Sigmoid colon (tissue), 7 donors: Measurements from ENCODE around the gene FOXN1. TPM values are rescaled to one million over a fixed set of nuclear protein-coding genes. Genes with fewer than 3 reads are reported as not detected.

ENCODE experiments used
- DNase-seq: peaks from one replicate; pipeline ENCODE4 v3.0.0-alpha.2; 2019
- H3K27ac ChIP-seq, 4 donors: fragments of 200-600 bp; sonication (generic); one replicate each; pipeline ENCODE4 v1.5.1; 2016 to 2019; ENCODE audit warnings: mild to moderate bottlenecking in 1 of 4
- H3K27me3 ChIP-seq, 3 donors: fragments of 200-600 bp; sonication (generic); one replicate each; pipeline ENCODE4 v1.5.1; 2019; ENCODE audit warnings: mild to moderate bottlenecking in 1 of 3
- H3K36me3 ChIP-seq, 4 donors: fragments of 200-600 bp; sonication (generic); one replicate each; pipeline ENCODE4 v1.5.1; 2016 to 2019
- H3K4me1 ChIP-seq, 4 donors: fragments of 200-600 bp; sonication (generic); one replicate each; pipeline ENCODE4 v1.5.1; 2017 to 2019
- H3K4me3 ChIP-seq, 4 donors: fragments of 200-600 bp; sonication (generic); one replicate each; pipeline ENCODE4 v1.5.1; 2017 to 2019; ENCODE audit warnings: mild to moderate bottlenecking in 2 of 4, moderate library complexity in 1 of 4
- H3K9me3 ChIP-seq, 4 donors: fragments of 200-600 bp in 3 of 4; sonication (generic) in 3 of 4; one replicate each; pipeline versions ENCODE4 v1.5.1 to v1.6.1; 2013 to 2019
- EP300 ChIP-seq, 4 donors: sonication (generic); formaldehyde crosslinking; IDR thresholded peaks; one replicate each; pipeline ENCODE4 v1.6.1; 2017; ENCODE audit warnings: antibody characterized with exemption in 4 of 4
- POLR2A ChIP-seq, 2 donors: fragments of 450-650 bp; IDR thresholded peaks; one replicate each; pipeline ENCODE4 v1.6.1; 2016; ENCODE audit warnings: antibody characterized with exemption in 2 of 2, mild to moderate bottlenecking in 2 of 2, moderate library complexity in 2 of 2
- POLR2AphosphoS5 ChIP-seq, 4 donors: sonication (generic); formaldehyde crosslinking; IDR thresholded peaks; one replicate each; pipeline ENCODE4 v1.6.1; 2017; ENCODE audit warnings: antibody characterized with exemption in 4 of 4
- WGBS, 2 donors: extraction: QIAGEN DNeasy Blood & Tissue Kit; methylation state at CpG; one replicate each; pipeline ENCODE4 v1.1.7; 2013; 5-methylcytosine and 5-hydroxymethylcytosine counted together
- intact Hi-C: fragments of 100-400 bp; cut with DNase I; formaldehyde crosslinking; loops from one replicate; pipeline ENCODE4 v1.15.1; 2023
- polyA plus RNA-seq, 3 donors: library from polyadenylated mRNA; stranded (reverse); fragments of 200-250 nt; gene quantifications; one replicate each; pipeline ENCODE4 v1.2.3, GENCODE V29; 2013
- total RNA-seq, 4 donors: library from RNA; depleted of rRNA; stranded (reverse); fragments of >200 nt; gene quantifications; one replicate each; pipeline ENCODE4 v1.1.0, GENCODE V29; 2016
- TF ChIP-seq, protein P1 (sequence below), 4 experiments: fragments of 450-650 bp in 3 of 4; fragments of 200-600 bp in 1 of 4; IDR thresholded peaks; one replicate each; pipeline ENCODE4 v1.5.1; 2016 to 2019; ENCODE audit warnings: antibody characterized with exemption in 4 of 4, mild to moderate bottlenecking in 3 of 4, moderate library complexity in 2 of 4
- donor health status: healthy with polysubstance abuse.
- donor health status: Bipolar disorder and iron deficiency.
- donor health status: healthy.

Gene FOXN1
- total and polyA plus RNA-seq, 7 donors = 0.23 to 0.60 (median 0.38) TPM; not detected in 4

- DNase-seq = peak; percentile 26
- no peak for TF ChIP-seq POLR2A (IDR thresholded peaks at IDR 0.05)
- TF ChIP-seq POLR2AphosphoS5 (IDR thresholded peaks at IDR 0.05) = no peak
- no peak for TF ChIP-seq EP300 (IDR thresholded peaks at IDR 0.05)
- TF ChIP-seq, protein P1, sequence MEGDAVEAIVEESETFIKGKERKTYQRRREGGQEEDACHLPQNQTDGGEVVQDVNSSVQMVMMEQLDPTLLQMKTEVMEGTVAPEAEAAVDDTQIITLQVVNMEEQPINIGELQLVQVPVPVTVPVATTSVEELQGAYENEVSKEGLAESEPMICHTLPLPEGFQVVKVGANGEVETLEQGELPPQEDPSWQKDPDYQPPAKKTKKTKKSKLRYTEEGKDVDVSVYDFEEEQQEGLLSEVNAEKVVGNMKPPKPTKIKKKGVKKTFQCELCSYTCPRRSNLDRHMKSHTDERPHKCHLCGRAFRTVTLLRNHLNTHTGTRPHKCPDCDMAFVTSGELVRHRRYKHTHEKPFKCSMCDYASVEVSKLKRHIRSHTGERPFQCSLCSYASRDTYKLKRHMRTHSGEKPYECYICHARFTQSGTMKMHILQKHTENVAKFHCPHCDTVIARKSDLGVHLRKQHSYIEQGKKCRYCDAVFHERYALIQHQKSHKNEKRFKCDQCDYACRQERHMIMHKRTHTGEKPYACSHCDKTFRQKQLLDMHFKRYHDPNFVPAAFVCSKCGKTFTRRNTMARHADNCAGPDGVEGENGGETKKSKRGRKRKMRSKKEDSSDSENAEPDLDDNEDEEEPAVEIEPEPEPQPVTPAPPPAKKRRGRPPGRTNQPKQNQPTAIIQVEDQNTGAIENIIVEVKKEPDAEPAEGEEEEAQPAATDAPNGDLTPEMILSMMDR (IDR thresholded peaks at IDR 0.05) = no peak
- 80 to 84% methylated on average over 7 of the region's 7 CpGs for WGBS, 2 donors
- Histone ChIP-seq H3K4me1 (no peaks in the 10 kb centered on the region), H3K36me3 (no peaks in the 10 kb centered on the region), H3K4me3 (no peak overlapping the region), H3K27me3 (peaks cover 0 to 7% (median 3%) of the 10 kb centered on the region in 3 donors), H3K9me3 (no peaks in the 10 kb centered on the region), H3K27ac (no peak overlapping the region)
- intact Hi-C loops = no loop called here
These were observed 35.8 kb upstream of the FOXN1 start for GRCh38 chr17:28470266-28470913.

DNA sequence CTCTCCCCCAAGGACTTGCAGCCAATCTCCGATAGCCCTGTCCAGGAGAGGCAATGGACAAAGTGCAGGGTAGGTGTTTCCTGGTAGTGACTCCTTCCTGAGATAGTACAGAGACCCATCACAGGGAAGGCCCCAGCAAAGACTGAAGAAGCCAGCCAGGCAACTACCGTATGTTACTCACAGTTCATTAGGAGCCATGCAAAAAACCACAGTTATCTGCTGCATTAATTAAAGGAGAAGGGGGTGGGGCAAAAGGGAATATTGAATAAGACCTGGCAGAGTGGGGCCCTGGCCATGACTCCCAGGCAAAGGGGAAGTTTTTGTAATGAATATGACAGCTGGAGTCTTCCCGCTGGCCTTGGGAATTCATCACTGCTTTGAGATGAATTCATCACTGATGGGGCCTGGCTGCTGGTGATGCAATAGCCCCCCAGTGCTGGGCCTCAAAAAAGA is 35.2 kb upstream of the FOXN1 start:
- Histone ChIP-seq H3K27me3 (peaks cover 0 to 3% (median 0%) of the 10 kb centered on the region in 3 donors), H3K4me1 (no peaks in the 10 kb centered on the region), H3K4me3 (no peak overlapping the region), H3K9me3 (no peaks in the 10 kb centered on the region), H3K36me3 (no peaks in the 10 kb centered on the region), H3K27ac (no peak overlapping the region)
- no peak for TF ChIP-seq POLR2AphosphoS5 (IDR thresholded peaks at IDR 0.05)
- no peak for TF ChIP-seq POLR2A (IDR thresholded peaks at IDR 0.05)
- TF ChIP-seq EP300 (IDR thresholded peaks at IDR 0.05) = no peak
- TF ChIP-seq, protein P1 (IDR thresholded peaks at IDR 0.05) = no peak
- DNase-seq = peak; percentile 11
- intact Hi-C loops = no loop called here
- WGBS, 2 donors = 50 to 62% methylated on average over 3 of the region's 3 CpGs

- peak; percentile 42 for DNase-seq
- Histone ChIP-seq H3K27ac (no peak overlapping the region), H3K36me3 (no peaks in the 10 kb centered on the region), H3K4me3 (no peak overlapping the region), H3K9me3 (no peaks in the 10 kb centered on the region), H3K4me1 (no peaks in the 10 kb centered on the region), H3K27me3 (no peaks in the 10 kb centered on the region)
- 86 to 89% methylated on average over 15 of the region's 15 CpGs for WGBS, 2 donors
- TF ChIP-seq POLR2AphosphoS5 (IDR thresholded peaks at IDR 0.05) = no peak
- TF ChIP-seq POLR2A (IDR thresholded peaks at IDR 0.05) = no peak
- TF ChIP-seq, protein P1 (IDR thresholded peaks at IDR 0.05) = no peak
- no peak for TF ChIP-seq EP300 (IDR thresholded peaks at IDR 0.05)
- intact Hi-C loops = no loop called here
These were observed 34.4 kb upstream of the FOXN1 start for GRCh38 chr17:28471531-28472342.

DNA sequence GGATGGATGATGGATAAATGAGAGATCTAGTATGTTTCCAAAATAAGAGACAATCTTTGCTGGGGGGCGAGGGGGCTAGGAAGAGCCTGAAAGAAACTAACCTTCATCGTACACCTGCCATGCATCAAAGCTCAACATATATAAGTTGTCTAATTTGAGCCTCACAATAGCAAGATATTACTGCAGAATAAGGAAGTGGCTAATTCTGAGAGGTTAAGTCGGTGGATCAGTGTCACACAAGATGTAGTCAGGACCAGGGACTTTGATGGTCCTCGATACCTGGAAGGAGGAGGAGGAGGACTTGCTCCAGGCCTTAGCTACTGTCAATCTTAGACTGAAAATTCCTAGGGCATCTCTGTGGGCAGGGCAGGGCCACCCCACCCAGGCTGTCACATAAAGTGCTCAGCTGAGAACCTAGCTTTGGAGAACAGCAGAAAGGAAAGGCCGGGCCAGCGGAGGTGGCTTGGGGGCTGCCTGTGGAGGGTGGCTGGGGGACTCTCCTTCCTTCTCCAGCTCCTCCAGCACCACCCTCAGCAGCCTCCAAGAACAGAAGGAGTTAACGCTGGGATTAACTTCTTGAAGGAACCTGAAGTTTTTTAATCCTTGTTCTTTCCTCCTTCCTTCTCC is 33.2 kb upstream of the FOXN1 start:
- no peaks in the 10 kb centered on the region for H3K4me1 ChIP-seq
- peak; percentile 45 for DNase-seq
- intact Hi-C loops = no loop called here
- TF ChIP-seq POLR2AphosphoS5 (IDR thresholded peaks at IDR 0.05) (no peak), POLR2A (IDR thresholded peaks at IDR 0.05) (no peak), EP300 (IDR thresholded peaks at IDR 0.05) (no peak)
- TF ChIP-seq, protein P1 (IDR thresholded peaks at IDR 0.05) = no peak
- no peaks in the 10 kb centered on the region for H3K36me3 ChIP-seq
- WGBS, 2 donors = 44 to 71% methylated on average over 7 of the region's 7 CpGs
- H3K4me3 ChIP-seq = no peak overlapping the region
- H3K27ac ChIP-seq = no peak overlapping the region
- H3K9me3 ChIP-seq = no peaks in the 10 kb centered on the region
- no peaks in the 10 kb centered on the region for H3K27me3 ChIP-seq
